Measurements from ENCODE around the gene THUMPD2.

THUMPD2 gene

GRCh38 chr2:39732482-39732881 lies 46.6 kb downstream of the THUMPD2 start:
- no peaks in the 10 kb centered on the region for H3K9me2 ChIP-seq (replicated peaks; ENCODE audit: control insufficient read depth, low read length)
- H3K4me2 ChIP-seq (ENCODE audit: low read length) = no peak overlapping the region

GRCh38 chr2:39731546-39731945 lies 47.5 kb downstream of the THUMPD2 start:
- TF ChIP-seq EZH2phosphoT487 (IDR thresholded peaks at IDR 0.05; ENCODE audit: borderline replicate concordance, low read length) (no peak), CTCF (IDR thresholded peaks at IDR 0.05; ENCODE audit: low read depth, low read length, poor library complexity, severe bottlenecking) (no peak)
- no peaks in the 10 kb centered on the region for H3K79me2 ChIP-seq (ENCODE audit: control insufficient read depth, low read length)
- no peaks in the 10 kb centered on the region for H3K9me2 ChIP-seq (replicated peaks; ENCODE audit: control insufficient read depth, low read length)
- no peaks in the 10 kb centered on the region; the same call in none of the 2 replicates for H4K20me1 ChIP-seq (ENCODE audit: control insufficient read depth, insufficient read depth, low read depth, low read length)
- 0 out of 2 replicates have a peak, but pooled peaks cover 3% of the 10 kb centered on the region for H3K27me3 ChIP-seq (ENCODE audit: control insufficient read depth, low read length)
- no peaks in the 10 kb centered on the region for H3F3A ChIP-seq (ENCODE audit: control insufficient read depth, insufficient read depth)
- H3K36me3 ChIP-seq (ENCODE audit: control insufficient read depth, low read length) = peaks cover 18% of the 10 kb centered on the region
- H3K4me2 ChIP-seq (ENCODE audit: low read length) = no peak overlapping the region
- no peaks in the 10 kb centered on the region for H3K9me3 ChIP-seq (ENCODE audit: control insufficient read depth, insufficient read depth, low read length)
- no peak overlapping the region for H3K27ac ChIP-seq (ENCODE audit: low read depth, low read length)
- H3K4me3 ChIP-seq (ENCODE audit: low read length) = no peak overlapping the region
- peaks cover 10% of the 10 kb centered on the region for H3K4me1 ChIP-seq (ENCODE audit: control insufficient read depth, low read length)

More at GRCh38 chr2:39732482-39732881, 46.6 kb downstream of the THUMPD2 start:
- H3K4me1 ChIP-seq (ENCODE audit: control insufficient read depth, low read length) = peaks cover 10% of the 10 kb centered on the region
- no peaks in the 10 kb centered on the region for H3F3A ChIP-seq (ENCODE audit: control insufficient read depth, insufficient read depth)
- H3K27me3 ChIP-seq (ENCODE audit: control insufficient read depth, low read length) = no peaks in the 10 kb centered on the region
- no peak for TF ChIP-seq EZH2phosphoT487 (IDR thresholded peaks at IDR 0.05; ENCODE audit: borderline replicate concordance, low read length)
- TF ChIP-seq CTCF (IDR thresholded peaks at IDR 0.05; ENCODE audit: low read depth, low read length, poor library complexity, severe bottlenecking) = no peak
- H3K27ac ChIP-seq (ENCODE audit: low read depth, low read length) = no peak overlapping the region
- H3K4me3 ChIP-seq (ENCODE audit: low read length) = no peak overlapping the region
- H4K20me1 ChIP-seq (ENCODE audit: control insufficient read depth, insufficient read depth, low read depth, low read length) = no peaks in the 10 kb centered on the region; the same call in none of the 2 replicates
- H3K9me3 ChIP-seq (ENCODE audit: control insufficient read depth, insufficient read depth, low read length) = no peaks in the 10 kb centered on the region
- H3K79me2 ChIP-seq (ENCODE audit: control insufficient read depth, low read length) = no peaks in the 10 kb centered on the region
- H3K36me3 ChIP-seq (ENCODE audit: control insufficient read depth, low read length) = peaks cover 25% of the 10 kb centered on the region

- Histone ChIP-seq H3K27me3 (ENCODE audit: control insufficient read depth, low read length) (0 out of 2 replicates have a peak, but pooled peaks cover 3% of the 10 kb centered on the region), H3K36me3 (ENCODE audit: control insufficient read depth, low read length) (peaks cover 11% of the 10 kb centered on the region), H3K9me2 (replicated peaks; ENCODE audit: control insufficient read depth, low read length) (no peaks in the 10 kb centered on the region), H3K79me2 (ENCODE audit: control insufficient read depth, low read length) (no peaks in the 10 kb centered on the region), H4K20me1 (ENCODE audit: control insufficient read depth, insufficient read depth, low read depth, low read length) (no peaks in the 10 kb centered on the region; the same call in none of the 2 replicates), H3K4me2 (ENCODE audit: low read length) (no peak overlapping the region), H3K4me1 (ENCODE audit: control insufficient read depth, low read length) (peaks cover 10% of the 10 kb centered on the region), H3K4me3 (ENCODE audit: low read length) (no peak overlapping the region), H3K27ac (ENCODE audit: low read depth, low read length) (no peak overlapping the region), H3K9me3 (ENCODE audit: control insufficient read depth, insufficient read depth, low read length) (no peaks in the 10 kb centered on the region), H3F3A (ENCODE audit: control insufficient read depth, insufficient read depth) (no peaks in the 10 kb centered on the region)
- peak; percentile 82 for TF ChIP-seq CTCF (IDR thresholded peaks at IDR 0.05; ENCODE audit: low read depth, low read length, poor library complexity, severe bottlenecking)
- TF ChIP-seq EZH2phosphoT487 (IDR thresholded peaks at IDR 0.05; ENCODE audit: borderline replicate concordance, low read length) = no peak
Observed at GRCh38 chr2:39730685-39731302, 48.3 kb downstream of the THUMPD2 start.
